ENCODE results near the gene GALNT11.

The GALNT11 gene

DNA sequence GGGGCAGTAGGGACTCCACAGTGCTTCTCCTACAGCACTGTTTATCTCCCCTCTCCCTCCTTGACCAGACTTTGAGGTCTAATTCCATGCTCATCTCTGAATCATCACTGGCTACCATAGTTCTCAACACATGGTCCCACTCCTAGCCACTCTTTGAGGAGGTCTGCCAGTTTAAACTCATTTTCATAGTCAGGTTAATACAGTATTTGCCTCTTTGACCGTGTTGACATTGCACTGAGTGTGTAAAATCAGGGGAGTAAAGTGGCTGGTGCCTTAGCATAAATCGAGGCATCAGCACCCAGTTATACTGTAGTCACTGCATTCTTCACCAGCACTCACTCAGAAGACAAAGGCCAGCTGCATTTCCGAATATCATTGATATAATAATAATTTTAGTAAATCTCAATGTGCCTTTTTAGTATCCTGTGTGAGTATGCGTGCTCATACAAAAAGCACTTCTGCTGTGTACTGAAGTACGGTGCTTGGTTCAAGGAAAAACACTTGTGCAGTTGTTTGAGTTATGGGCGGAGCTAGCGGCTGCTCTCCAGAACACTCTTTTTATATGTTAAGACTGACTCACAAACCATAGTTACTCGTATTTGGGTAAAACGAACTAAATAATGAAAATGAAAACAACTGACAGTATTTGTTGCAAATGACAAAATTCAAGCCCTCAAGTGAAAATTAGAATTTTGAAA lies 89.7 kb downstream of the GALNT11 start:
- DNase-seq (ENCODE audit: extremely low read depth in 1 of 2, low read depth in 1 of 2), result no peak

- no peak for DNase-seq (ENCODE audit: extremely low read depth in 1 of 2, low read depth in 1 of 2)
Measured at GRCh38 chr7:152117356-152117755, 91.9 kb downstream of the GALNT11 start.

DNA sequence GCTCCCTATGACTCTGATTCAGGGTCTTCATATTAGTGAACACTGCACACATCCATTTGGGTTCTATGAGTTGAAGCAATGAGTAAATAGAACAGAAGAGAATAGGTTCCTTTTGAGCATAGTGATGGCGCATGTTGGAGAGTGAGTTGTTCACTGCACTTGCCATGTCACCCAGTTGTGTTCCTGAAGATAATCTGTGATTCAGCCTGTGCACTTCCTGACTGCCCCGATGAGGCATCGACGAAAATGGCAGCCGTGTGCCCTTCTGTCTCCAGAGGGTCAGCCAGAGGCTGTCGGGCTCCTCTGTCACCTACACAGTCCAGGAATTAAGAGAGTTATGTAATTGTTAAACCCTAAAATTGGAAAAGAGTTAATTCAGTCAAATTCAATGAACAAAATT lies 94.7 kb downstream of the GALNT11 start:
- no peak for DNase-seq (ENCODE audit: extremely low read depth in 1 of 2, low read depth in 1 of 2)

DNA sequence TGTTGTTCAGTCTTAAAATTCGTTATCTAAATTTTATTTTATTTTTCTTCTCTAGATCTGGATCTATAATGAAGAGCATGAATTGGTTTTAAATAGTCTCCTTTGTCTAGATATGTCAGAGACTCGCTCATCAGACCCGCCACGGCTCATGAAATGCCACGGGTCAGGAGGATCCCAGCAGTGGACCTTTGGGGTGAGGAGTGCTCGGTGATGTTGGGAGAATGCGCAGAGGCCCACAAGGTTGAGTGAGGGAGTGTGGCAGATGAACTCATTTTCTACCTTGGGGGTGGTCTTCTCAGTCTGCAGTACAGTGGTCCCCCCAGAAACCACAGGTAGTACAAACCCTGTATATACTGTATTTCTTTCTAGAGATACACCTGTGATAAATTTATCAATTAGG lies 95.3 kb downstream of the GALNT11 start:
- DNase-seq (ENCODE audit: extremely low read depth in 1 of 2, low read depth in 1 of 2), result no peak

GRCh38 chr7:152121432-152121831 lies 96.0 kb downstream of the GALNT11 start:
- no peak for DNase-seq (ENCODE audit: extremely low read depth in 1 of 2, low read depth in 1 of 2)

DNA sequence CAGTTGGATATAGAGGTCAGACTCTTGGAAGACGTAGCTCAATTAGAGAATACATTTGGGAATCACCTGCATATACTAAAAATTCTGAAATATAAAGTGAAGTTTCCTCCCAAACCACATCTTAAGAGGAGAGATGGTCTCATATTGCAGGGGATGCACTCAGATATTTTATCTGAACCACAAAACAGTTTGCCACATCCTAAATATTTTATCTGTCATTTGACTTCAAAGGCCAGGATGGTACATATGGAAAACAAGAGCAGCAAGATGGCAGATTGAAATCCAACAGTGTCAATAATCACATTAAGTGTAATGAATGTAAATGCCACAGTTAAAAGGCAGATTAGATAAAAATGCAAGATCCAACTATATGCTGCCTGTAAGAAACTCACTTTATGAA lies 97.1 kb downstream of the GALNT11 start:
- no peak for DNase-seq (ENCODE audit: extremely low read depth in 1 of 2, low read depth in 1 of 2)

DNA sequence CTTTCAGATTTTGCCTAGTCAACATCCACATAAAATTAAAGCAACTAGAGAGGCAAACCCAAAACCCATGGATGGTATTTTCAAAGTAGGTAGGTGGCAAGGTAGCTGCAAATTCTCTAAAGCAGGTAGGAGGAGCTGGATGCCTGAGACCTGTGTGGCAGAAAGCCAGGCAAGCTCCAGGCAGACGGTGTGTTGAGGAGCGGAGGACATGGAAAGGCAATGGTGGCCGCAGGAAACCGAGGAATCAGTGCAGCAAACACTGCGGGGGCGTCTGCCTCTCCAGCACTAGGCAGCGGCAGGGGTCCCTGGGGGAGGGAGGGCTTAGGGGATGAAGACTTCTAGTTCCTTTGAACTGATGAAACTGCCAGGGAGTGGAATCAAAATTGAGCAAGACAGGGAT lies 101.3 kb downstream of the GALNT11 start:
- no peak for DNase-seq (ENCODE audit: extremely low read depth in 1 of 2, low read depth in 1 of 2)

DNA sequence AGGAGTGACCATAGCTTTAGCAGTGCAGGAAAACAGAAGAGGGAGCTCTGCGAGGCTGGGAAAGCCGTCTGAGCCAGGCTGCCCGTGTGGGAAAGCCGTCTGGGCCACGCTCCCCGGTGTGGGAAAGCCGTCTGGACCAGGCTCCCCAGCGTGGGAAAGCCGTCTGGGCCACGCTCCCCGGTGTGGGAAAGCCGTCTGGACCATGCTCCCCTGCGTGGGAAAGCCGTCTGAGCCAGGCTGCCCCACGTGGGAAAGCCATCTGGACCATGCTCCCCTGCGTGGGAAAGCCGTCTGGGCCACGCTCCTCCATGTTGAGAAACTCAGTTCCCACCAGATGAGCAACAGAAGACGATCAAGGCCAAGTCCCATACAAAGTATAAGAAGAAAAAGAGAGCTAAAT lies 101.8 kb downstream of the GALNT11 start:
- DNase-seq (ENCODE audit: extremely low read depth in 1 of 2, low read depth in 1 of 2), result no peak

- DNase-seq (ENCODE audit: extremely low read depth in 1 of 2, low read depth in 1 of 2), result no peak
Measured at GRCh38 chr7:152128252-152128651, 102.8 kb downstream of the GALNT11 start.

DNA sequence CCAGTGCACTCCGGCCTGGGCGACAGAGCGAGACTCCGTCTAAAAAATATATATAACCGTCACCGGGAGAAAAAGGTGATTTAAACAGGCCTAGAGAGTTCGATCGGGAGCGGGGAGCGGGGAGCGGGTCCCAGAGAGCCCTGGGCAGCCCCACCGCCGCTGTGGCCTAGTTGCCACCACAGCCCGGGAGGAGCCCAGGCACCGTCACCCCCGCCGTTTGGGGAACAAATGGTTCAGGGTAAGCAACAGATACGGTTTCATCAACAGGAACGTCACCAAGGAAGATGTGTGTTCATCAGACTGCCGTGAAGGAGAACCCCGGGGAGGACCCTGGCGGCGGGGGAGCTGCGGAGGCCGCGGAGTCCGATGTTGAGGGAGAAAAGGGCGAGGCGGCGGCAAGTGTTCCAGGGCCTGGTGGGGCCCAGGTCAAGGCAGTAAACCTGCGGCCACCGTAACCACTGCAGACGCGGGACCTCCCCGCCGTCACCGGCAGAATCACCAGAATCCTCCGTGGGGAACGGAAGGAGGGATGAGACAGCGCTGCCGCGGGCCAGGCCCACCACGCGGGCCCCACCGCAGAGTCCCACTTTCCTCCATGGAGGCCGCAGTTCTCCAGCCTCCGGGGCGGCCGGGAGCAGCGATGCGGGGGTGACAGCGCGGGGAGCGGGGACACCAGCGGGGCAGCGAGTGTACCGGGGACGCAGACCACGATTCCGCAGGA lies 103.4 kb downstream of the GALNT11 start:
- no peak for DNase-seq (ENCODE audit: extremely low read depth in 1 of 2, low read depth in 1 of 2)

DNA sequence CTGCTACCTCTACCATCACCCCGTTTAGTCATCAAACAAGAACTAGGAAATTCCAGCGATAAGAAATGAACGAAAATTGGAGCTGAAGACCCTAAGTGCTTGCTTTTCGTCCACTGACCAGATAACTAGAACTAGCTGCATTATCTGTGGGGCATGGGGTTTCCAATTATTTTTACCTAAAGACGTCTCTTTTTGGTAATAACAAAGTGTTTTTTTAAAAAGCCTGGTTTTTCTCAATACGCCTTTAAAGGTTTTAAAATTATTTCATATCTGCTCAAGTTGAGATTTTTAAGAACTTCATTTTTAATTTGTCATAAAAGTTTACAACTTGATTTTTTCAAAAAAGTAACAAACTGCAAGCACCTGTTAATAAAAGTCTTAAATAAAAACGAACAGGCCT lies 104.2 kb downstream of the GALNT11 start:
- DNase-seq (ENCODE audit: extremely low read depth in 1 of 2, low read depth in 1 of 2), result no peak

DNA sequence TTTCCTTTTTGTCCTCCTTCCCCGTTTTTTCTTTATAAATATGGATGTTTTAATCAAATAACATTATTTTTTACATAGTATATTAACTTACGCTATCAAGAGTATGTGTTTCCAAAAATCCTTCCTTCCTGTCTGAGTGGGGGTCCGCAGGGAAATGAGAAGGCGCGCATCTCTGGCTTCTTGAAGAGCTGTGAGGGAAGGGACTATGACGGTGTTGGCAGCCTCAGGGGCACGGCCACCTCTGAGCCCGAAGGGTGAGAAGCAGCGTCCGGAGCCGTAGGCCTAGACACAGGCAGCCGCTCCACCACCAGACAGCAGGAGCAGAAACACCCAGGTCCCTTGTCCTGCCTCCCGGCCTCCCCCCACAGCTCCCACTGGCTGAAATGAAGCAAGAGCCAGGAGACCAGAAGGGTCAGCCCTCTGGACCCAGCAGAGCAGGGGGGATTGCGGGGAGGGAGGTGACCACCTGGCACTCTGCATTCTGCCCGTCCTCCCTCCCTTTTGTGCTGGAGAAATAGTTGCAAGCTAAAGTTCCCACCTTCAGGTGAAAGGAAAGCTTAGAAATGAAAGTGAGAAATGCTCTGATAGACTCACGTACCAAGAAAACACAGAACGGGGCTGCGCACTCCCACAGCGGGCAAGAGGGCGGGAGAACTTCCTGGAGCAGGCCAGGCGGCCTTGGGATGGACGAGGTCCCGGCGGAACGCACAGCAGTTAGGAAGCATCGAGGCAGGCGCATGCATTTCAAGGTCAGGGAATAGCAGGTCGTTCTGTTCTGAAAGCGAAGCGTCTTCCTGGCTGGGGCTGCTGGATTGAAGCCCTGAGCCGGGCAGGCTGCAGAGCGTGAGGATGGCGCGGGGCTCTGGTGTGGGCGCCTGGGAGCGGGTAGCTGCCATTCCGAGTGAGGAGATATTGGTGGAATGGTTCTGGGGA lies 105.5 kb downstream of the GALNT11 start:
- DNase-seq (ENCODE audit: extremely low read depth in 1 of 2, low read depth in 1 of 2), result no peak

GRCh38 chr7:152131981-152132494 lies 106.6 kb downstream of the GALNT11 start:
- DNase-seq (ENCODE audit: extremely low read depth in 1 of 2, low read depth in 1 of 2), result no peak

DNA sequence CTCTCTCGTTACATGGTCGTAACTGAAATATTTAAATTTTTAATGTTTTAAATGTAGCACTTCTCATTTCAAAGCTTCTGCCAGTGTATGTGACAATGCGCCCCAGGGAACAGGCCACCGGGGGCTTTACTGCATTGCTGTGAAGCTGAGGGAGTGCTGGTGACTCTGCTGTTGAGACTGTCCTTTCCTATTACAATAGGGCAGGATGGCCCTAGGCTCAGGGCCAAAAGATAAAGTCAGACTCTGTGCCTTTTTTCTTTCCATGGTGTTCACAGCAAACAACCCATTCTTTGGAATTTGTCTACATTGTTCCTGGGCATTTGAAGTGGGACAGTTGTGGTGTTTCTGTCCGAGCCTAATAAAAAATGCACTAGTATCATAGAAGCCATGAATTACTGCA lies 107.3 kb downstream of the GALNT11 start:
- DNase-seq (ENCODE audit: extremely low read depth in 1 of 2, low read depth in 1 of 2), result no peak

- DNase-seq (ENCODE audit: extremely low read depth in 1 of 2, low read depth in 1 of 2), result no peak
Measured at GRCh38 chr7:152133804-152134203, 108.3 kb downstream of the GALNT11 start.

- no peak for DNase-seq (ENCODE audit: extremely low read depth in 1 of 2, low read depth in 1 of 2)
Measured at GRCh38 chr7:152136686-152137085, 111.2 kb downstream of the GALNT11 start.

- no peak for DNase-seq (ENCODE audit: extremely low read depth in 1 of 2, low read depth in 1 of 2)
Measured at GRCh38 chr7:152137476-152138025, 112.1 kb downstream of the GALNT11 start.

- DNase-seq (ENCODE audit: extremely low read depth in 1 of 2, low read depth in 1 of 2), result no peak
Measured at GRCh38 chr7:152140067-152140466, 114.6 kb downstream of the GALNT11 start.

DNA sequence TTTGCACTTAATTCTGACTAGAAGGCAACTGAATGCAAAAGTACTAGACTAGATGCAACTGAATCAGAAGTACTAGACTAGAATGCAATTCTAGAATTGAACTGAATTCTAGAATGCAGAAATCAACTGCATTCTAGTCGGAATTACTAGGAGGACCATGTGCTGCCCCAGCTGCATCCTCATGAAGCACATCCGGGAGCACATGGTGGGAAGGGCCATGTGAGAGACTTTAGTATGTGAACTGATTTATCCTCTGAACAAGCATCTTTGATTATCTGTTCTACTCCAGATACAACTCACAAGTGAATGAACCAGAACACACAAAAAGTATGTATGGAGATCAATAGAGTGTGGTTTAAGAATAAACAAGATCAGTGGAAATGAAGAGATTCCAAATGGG lies 115.1 kb downstream of the GALNT11 start:
- no peak for DNase-seq (ENCODE audit: extremely low read depth in 1 of 2, low read depth in 1 of 2)

GRCh38 chr7:152142976-152143595 lies 117.6 kb downstream of the GALNT11 start:
- DNase-seq (ENCODE audit: extremely low read depth in 1 of 2, low read depth in 1 of 2), result no peak
